Glutamatergic neuron (in vitro differentiated cells): ENCODE results near the gene COPS7A. TPM values are rescaled to one million over a fixed set of nuclear protein-coding genes. Genes with fewer than 3 reads are reported as not detected.
A peak's percentile ranks its signal among the peaks of the same experiment; 100 is the strongest.

ENCODE experiments used
- DNase-seq: peaks from one replicate; pipeline ENCODE4 v3.0.0; 2022
- H3K27ac Mint-ChIP-seq: one replicate; pipeline ENCODE4 v1.8.0; 2020; ENCODE audit warnings: mild to moderate bottlenecking, mixed read lengths, inconsistent platforms; ENCODE audit not compliant: unreplicated experiment
- H3K27me3 Mint-ChIP-seq: one replicate; pipeline ENCODE4 v1.8.0; 2020; ENCODE audit warnings: mild to moderate bottlenecking, moderate library complexity, mixed read lengths, inconsistent platforms; ENCODE audit not compliant: unreplicated experiment
- H3K36me3 Mint-ChIP-seq: one replicate; pipeline ENCODE4 v1.8.0; 2020; ENCODE audit warnings: mild to moderate bottlenecking, mixed read lengths, inconsistent platforms; ENCODE audit not compliant: unreplicated experiment
- H3K4me1 Mint-ChIP-seq: one replicate; pipeline ENCODE4 v1.8.0; 2020; ENCODE audit warnings: mild to moderate bottlenecking, low read depth, mixed read lengths, inconsistent platforms; ENCODE audit not compliant: unreplicated experiment
- H3K4me3 Mint-ChIP-seq: one replicate; pipeline ENCODE4 v1.8.0; 2020; ENCODE audit warnings: mild to moderate bottlenecking, mixed read lengths, inconsistent platforms; ENCODE audit not compliant: unreplicated experiment
- H3K9me3 Mint-ChIP-seq: one replicate; pipeline ENCODE4 v1.8.0; 2020; ENCODE audit warnings: mild to moderate bottlenecking, moderate library complexity, mixed read lengths, inconsistent platforms; ENCODE audit not compliant: unreplicated experiment
- CTCF ChIP-seq: fragments of 200-600 bp; sonication (generic); IDR thresholded peaks from one replicate; pipeline ENCODE4 v1.5.0; 2021; ENCODE audit not compliant: partially characterized antibody, unreplicated experiment
- total RNA-seq: library from RNA; stranded (reverse); fragmentation: NEBNext Ultra II Directional; extraction: Animal tissue kit (Norgen Biotek cat#: 25700); gene quantifications from one replicate; pipeline ENCODE4 v1.2.1, GENCODE V29; 2021; ENCODE audit not compliant: unreplicated experiment

COPS7A gene
- total RNA-seq, 1 donor from 2014 or later, result 25.9 TPM

GRCh38 chr12:6772331-6772695, 48.5 kb downstream of the COPS7A start, which contains the start of gene LAG3:
Gene LAG3 (plus strand): TSS chr12:6772520. CDS start chr12:6772853, 333 bp downstream.
- Mint-ChIP-seq H3K9me3 (peaks cover 28% of the 10 kb centered on the region), H3K27ac (peak within 1 kb of the TSS; percentile 62), H3K4me3 (peak within 1 kb of the TSS; percentile 58), H3K4me1 (peaks cover 9% of the 10 kb centered on the region), H3K36me3 (peaks cover 11% of the 10 kb centered on the region), H3K27me3 (peaks cover 37% of the 10 kb centered on the region)
- DNase-seq, result no peak
- no peak for TF ChIP-seq CTCF

- Mint-ChIP-seq H3K27me3 (peaks cover 35% of the 10 kb centered on the region), H3K4me1 (peaks cover 11% of the 10 kb centered on the region), H3K36me3 (peaks cover 11% of the 10 kb centered on the region), H3K9me3 (peaks cover 22% of the 10 kb centered on the region), H3K27ac (no peak overlapping the region), H3K4me3 (peak overlapping the region; percentile 58)
- no peak for TF ChIP-seq CTCF
- peak; percentile 36 for DNase-seq
These were observed 49.1 kb downstream of the COPS7A start for GRCh38 chr12:6772726-6773589.

- Mint-ChIP-seq H3K9me3 (peaks cover 20% of the 10 kb centered on the region), H3K27ac (no peak overlapping the region), H3K4me1 (peaks cover 19% of the 10 kb centered on the region), H3K4me3 (peak overlapping the region; percentile 58), H3K27me3 (peaks cover 35% of the 10 kb centered on the region), H3K36me3 (peaks cover 11% of the 10 kb centered on the region)
- no peak for TF ChIP-seq CTCF
- DNase-seq, result peak; percentile 39
These were observed 49.9 kb downstream of the COPS7A start for GRCh38 chr12:6773590-6774351.

GRCh38 chr12:6774499-6775062, 50.7 kb downstream of the COPS7A start:
- Mint-ChIP-seq H3K27ac (peak overlapping the region; percentile 53), H3K9me3 (peaks cover 20% of the 10 kb centered on the region), H3K27me3 (peaks cover 31% of the 10 kb centered on the region), H3K36me3 (peaks cover 11% of the 10 kb centered on the region), H3K4me1 (peaks cover 25% of the 10 kb centered on the region), H3K4me3 (peak overlapping the region; percentile 57)
- no peak for DNase-seq
- TF ChIP-seq CTCF, result no peak
